ENCODE data around the gene NAPSA.
A peak's percentile ranks its signal among the peaks of the same experiment; 100 is the strongest.

Gene NAPSA

DNA sequence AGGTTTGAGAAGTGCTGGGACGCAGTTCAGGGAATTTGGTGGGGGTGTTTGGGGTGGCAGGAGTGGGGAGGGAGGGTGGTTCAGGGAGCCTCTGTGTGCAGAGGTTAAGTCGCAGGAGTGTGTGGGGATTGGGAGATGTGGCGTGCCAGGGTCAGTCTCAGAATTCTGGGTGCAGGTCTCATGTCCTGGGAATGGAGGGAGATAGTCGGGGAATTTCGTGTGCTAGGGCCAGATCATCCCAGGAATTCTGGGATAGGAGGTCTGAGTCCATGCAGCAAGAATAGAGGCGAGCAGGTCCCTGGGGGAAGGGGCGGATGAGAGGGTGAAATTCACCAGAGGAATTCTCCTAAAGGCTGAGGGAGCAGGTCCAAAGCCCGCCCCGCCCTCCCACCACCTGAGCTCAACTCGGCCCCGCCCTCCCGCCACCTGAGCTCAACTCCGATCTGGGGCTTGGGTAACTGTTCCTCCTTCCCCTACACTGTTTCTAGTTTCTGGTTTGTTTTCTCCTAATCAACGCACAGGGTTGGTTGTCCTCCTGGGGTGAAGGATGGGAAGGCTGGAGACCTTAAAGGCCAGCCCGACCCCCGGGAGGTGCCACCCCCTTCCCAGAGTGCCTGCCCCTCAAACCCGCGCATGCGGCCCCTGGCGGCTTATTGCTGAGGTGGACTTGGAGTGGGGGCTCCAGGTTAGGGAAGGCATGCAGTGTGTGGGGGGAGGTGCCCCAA is 51.5 kb downstream of the NAPSA start:
- DNase-seq, result peak; percentile 17

DNA sequence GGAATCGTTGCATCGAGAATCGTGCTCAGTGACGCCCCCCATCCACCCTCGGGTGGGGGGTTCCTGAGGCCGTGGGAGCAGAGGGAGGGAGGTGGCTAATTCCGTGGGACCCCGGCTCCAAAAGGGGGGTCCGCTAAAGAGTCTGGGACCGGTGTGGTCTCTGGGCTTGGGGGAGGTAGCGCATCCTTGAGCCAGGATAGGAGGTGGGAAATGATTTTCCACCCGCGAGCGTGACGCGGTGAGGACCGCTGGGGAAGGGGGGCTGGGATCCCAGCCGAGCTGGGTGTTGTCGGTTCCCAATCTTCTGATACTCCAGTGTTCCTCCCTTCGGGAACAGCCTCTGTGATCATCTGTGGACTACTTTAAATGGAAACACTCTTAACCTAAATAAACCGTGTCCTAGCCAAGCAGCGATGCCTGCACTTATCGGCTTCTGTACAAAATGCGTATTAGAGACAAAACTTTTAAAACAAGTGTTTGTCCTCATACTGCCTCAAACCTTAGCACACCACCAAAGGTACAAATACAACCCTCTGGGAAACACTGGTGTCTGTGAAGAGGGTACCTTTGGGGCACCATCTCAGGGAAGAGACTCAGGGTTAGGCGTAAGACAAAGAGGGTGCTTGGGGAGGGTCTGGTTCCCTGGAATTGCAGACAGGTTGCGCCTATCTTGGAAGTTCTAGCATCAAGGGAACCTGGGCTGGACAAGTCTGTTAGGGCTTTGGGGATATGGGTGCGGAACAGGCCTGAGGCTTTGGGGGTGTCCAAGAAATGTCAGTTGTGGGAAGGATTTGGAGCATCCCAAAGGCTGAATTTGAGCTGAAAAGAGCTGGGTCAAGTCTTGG is 52.2 kb downstream of the NAPSA start:
- DNase-seq, result no peak

- DNase-seq, result peak; percentile 16
These were observed 53.5 kb downstream of the NAPSA start for GRCh38 chr19:50311723-50312635.

DNA sequence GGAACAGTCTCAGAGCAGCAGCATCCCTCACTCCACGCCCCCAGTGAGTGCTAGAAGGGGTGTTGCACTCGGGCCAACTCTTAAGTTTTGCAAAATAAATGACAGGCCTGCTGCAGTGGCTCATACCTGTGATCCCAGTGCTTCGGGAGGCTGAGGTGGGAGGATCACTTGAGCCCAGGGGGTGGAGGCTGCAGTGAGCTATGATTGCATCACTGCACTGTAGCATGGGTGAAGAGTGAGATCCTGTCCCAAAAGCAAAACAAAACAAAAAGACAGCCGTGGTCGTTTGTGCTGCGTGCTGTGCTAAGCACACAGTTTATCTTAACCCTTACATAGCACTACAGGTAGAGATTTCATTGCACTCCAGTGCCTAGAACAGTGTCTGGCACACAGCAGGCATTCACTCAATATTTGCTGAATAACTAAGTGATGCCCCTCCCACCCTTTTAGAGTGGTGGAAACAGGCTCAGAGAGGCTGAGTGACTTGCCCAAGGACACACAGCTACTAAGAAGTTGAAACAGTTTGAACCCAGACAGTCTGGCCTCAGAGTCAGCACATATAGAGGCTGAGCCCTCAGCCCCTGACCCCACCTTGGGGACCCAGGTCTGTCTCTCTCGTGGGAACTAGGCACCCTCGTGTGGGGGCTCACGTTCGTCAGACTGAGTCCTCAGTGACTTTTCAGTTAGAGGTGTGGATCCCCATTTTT is 54.5 kb downstream of the NAPSA start:
- no peak for DNase-seq

DNA sequence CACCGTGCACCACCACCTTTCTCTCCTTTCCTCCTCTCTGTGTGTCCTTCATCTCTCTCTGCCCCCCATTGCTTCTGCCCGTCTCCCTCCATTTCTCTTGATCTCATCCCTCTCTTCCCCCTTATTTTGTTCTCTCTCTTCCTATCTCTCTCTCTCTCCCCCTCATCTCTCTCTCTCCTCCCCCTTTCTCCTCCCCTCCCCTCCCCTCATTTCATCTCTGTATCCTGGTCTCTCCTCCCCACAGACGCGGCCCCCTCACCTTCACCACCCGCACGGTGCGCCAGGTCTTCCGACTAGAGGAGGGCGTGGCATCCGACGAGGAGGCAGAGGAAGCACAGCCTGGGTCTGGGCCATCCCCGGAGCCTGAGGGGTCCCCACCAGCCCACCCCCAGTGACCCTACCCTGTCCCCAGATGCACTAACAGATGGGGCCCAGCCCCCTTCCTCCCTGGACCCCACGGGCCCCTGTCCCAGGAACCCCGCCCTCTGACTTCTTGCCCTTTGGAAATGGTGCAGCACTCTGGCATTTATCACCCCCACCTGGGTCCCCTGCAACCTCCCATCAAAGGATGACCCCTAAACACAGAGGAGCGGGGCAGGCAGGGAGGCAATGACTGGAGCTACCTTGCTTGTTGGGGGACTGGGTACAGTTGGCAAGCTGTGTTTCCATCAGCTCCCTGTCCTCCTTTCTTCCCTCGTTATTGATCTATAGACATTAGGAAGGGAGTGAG is 55.9 kb downstream of the NAPSA start:
- DNase-seq, result no peak

- no peak for DNase-seq
These were observed 56.4 kb downstream of the NAPSA start for GRCh38 chr19:50308991-50309390.

Data from NCI-H526 treated with DMSO at 0.1 percent for 48 hours (cell line).